Measurements from ENCODE around the gene CASK.
A peak's percentile ranks its signal among the peaks of the same experiment; 100 is the strongest.
"Not testable (repeated sequence)": the region's sequence is repeated elsewhere in the genome, so short reads cannot be mapped to it uniquely, and the experiment has no call there.

The CASK gene

DNA sequence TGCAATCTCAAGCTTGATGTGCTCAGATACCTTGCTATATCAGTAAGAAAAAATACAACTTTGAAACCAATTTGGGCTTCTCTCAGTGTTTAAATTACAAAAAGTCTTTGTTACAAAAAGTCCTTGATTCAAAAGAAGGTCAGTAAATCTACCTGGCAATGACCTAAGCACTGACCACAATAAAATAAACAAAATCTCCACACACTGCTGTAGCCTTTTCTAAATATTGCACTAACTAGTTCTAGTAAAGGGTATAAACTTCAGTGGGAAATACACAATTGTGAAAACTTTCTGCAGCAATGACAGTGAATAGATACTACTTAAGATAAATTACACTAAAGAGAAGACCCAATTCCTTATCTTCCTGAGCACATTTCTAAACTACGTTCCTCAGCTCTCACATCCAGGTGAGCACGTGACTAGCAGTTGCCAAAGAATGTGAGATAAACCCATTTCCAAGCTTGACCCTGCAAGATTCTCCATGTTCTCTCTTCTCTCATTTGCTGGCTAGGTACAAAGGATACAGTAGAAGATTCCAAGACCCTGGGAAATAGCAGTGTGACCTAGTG lies 316.0 kb downstream of the CASK start:
- no peak overlapping the region for H3K4me3 ChIP-seq (ENCODE audit: low read length)
- H3K27me3 ChIP-seq (ENCODE audit: control insufficient read depth, insufficient read depth, low read length), result no peaks in the 10 kb centered on the region
- H3K36me3 ChIP-seq (ENCODE audit: insufficient read depth, low read length), result no peaks in the 10 kb centered on the region
- H3K9me3 ChIP-seq (replicated peaks; ENCODE audit: low read length), result no peaks in the 10 kb centered on the region
- H3K9ac ChIP-seq (ENCODE audit: low read depth, low read length), result no peak overlapping the region
- H3K4me1 ChIP-seq (ENCODE audit: control insufficient read depth, insufficient read depth, low read length), result peaks cover 14% of the 10 kb centered on the region
- H3K4me2 ChIP-seq (ENCODE audit: low read length), result no peak overlapping the region

GRCh38 chrX:41606057-41606456 lies 317.3 kb downstream of the CASK start:
- H3K36me3 ChIP-seq (ENCODE audit: insufficient read depth, low read length); H3K27me3 ChIP-seq (ENCODE audit: control insufficient read depth, insufficient read depth, low read length); H3K4me3 ChIP-seq (ENCODE audit: low read length); H3K9me3 ChIP-seq (replicated peaks; ENCODE audit: low read length); H3K9ac ChIP-seq (ENCODE audit: low read depth, low read length); H3K4me2 ChIP-seq (ENCODE audit: low read length): not testable (repeated sequence)
- peaks cover 14% of the 10 kb centered on the region for H3K4me1 ChIP-seq (ENCODE audit: control insufficient read depth, insufficient read depth, low read length)

GRCh38 chrX:41604766-41605543 lies 318.4 kb downstream of the CASK start:
- Histone ChIP-seq H3K4me3 (ENCODE audit: low read length) (no peak overlapping the region), H3K4me1 (ENCODE audit: control insufficient read depth, insufficient read depth, low read length) (peaks cover 14% of the 10 kb centered on the region), H3K27me3 (ENCODE audit: control insufficient read depth, insufficient read depth, low read length) (no peaks in the 10 kb centered on the region), H3K9me3 (replicated peaks; ENCODE audit: low read length) (no peaks in the 10 kb centered on the region), H3K36me3 (ENCODE audit: insufficient read depth, low read length) (no peaks in the 10 kb centered on the region), H3K9ac (ENCODE audit: low read depth, low read length) (no peak overlapping the region), H3K4me2 (ENCODE audit: low read length) (no peak overlapping the region)

DNA sequence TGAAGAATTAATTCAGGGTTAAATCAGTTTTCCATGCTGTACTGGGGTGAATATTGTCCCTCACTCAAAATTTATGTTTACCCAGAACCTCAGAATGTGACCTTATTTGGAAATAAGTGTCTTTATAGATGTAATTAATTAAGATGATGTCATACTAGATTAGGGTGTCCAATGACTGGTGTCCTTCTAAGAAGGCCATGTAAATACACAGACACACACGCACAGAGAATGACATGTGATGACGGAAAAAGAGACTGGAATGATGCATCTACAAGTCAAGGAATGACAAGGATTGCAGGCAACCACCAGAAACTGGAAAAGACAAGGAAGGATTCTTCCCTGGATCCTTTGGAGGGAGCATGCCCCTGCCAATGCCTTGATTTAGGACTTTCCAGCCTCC lies 319.2 kb downstream of the CASK start:
- Histone ChIP-seq H3K4me3 (ENCODE audit: low read length) (no peak overlapping the region), H3K9ac (ENCODE audit: low read depth, low read length) (no peak overlapping the region), H3K4me2 (ENCODE audit: low read length) (no peak overlapping the region), H3K9me3 (replicated peaks; ENCODE audit: low read length) (no peaks in the 10 kb centered on the region), H3K27me3 (ENCODE audit: control insufficient read depth, insufficient read depth, low read length) (no peaks in the 10 kb centered on the region), H3K36me3 (ENCODE audit: insufficient read depth, low read length) (no peaks in the 10 kb centered on the region), H3K4me1 (ENCODE audit: control insufficient read depth, insufficient read depth, low read length) (peaks cover 22% of the 10 kb centered on the region)

DNA sequence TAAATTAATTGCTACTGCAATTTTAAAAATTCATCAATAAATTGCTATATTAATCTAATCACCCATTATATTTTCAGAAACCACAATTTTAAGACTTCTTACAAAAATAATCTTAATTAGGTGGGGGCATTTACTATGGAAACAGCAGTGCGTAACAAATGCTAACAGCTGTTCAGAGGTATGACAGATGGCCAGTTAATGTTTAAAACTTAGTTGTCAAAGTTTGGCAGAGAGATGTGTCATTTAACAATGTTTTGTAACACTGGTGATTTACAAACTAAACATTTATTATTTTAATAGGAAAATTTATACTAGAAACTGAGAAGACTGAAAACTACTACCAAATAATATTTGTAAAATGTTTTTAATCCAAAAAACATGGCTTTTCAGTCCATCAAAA lies 319.8 kb downstream of the CASK start:
- Histone ChIP-seq H3K4me2 (ENCODE audit: low read length) (no peak overlapping the region), H3K27me3 (ENCODE audit: control insufficient read depth, insufficient read depth, low read length) (peaks cover 3% of the 10 kb centered on the region), H3K9me3 (replicated peaks; ENCODE audit: low read length) (no peaks in the 10 kb centered on the region), H3K36me3 (ENCODE audit: insufficient read depth, low read length) (no peaks in the 10 kb centered on the region), H3K9ac (ENCODE audit: low read depth, low read length) (no peak overlapping the region), H3K4me1 (ENCODE audit: control insufficient read depth, insufficient read depth, low read length) (peaks cover 24% of the 10 kb centered on the region), H3K4me3 (ENCODE audit: low read length) (no peak overlapping the region)

- Histone ChIP-seq H3K4me3 (ENCODE audit: low read length) (no peak overlapping the region), H3K9ac (ENCODE audit: low read depth, low read length) (no peak overlapping the region), H3K27me3 (ENCODE audit: control insufficient read depth, insufficient read depth, low read length) (peaks cover 3% of the 10 kb centered on the region), H3K4me2 (ENCODE audit: low read length) (no peak overlapping the region), H3K36me3 (ENCODE audit: insufficient read depth, low read length) (no peaks in the 10 kb centered on the region), H3K4me1 (ENCODE audit: control insufficient read depth, insufficient read depth, low read length) (peaks cover 24% of the 10 kb centered on the region), H3K9me3 (replicated peaks; ENCODE audit: low read length) (no peaks in the 10 kb centered on the region)
These were observed 320.5 kb downstream of the CASK start for GRCh38 chrX:41602816-41603345.

- Histone ChIP-seq H3K27me3 (ENCODE audit: control insufficient read depth, insufficient read depth, low read length) (peaks cover 3% of the 10 kb centered on the region), H3K4me2 (ENCODE audit: low read length) (no peak overlapping the region), H3K4me3 (ENCODE audit: low read length) (no peak overlapping the region), H3K36me3 (ENCODE audit: insufficient read depth, low read length) (no peaks in the 10 kb centered on the region), H3K9me3 (replicated peaks; ENCODE audit: low read length) (no peaks in the 10 kb centered on the region), H3K9ac (ENCODE audit: low read depth, low read length) (no peak overlapping the region), H3K4me1 (ENCODE audit: control insufficient read depth, insufficient read depth, low read length) (peaks cover 28% of the 10 kb centered on the region)
These were observed 323.1 kb downstream of the CASK start for GRCh38 chrX:41600291-41600690.

DNA sequence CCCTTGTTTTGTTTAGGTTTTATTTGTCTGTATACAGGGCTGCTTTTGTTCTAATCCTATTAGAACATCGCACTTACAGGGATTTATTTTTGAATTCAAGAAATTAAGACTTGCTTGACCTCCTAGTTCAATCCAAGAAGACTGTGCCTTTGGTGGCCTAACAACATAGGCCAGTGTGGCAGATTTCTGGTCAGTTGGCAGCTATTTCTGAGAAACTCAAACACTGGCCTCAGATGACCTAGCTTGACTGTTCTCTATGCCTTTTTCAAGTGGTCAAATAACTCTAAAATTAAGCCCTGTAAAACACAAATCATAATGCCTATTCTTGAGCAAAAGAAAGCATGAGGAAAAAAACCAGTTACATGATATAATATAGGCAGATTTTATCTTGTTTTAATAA lies 323.8 kb downstream of the CASK start:
- Histone ChIP-seq H3K4me2 (ENCODE audit: low read length) (no peak overlapping the region), H3K9ac (ENCODE audit: low read depth, low read length) (peak overlapping the region; percentile 49), H3K27me3 (ENCODE audit: control insufficient read depth, insufficient read depth, low read length) (peaks cover 3% of the 10 kb centered on the region), H3K36me3 (ENCODE audit: insufficient read depth, low read length) (no peaks in the 10 kb centered on the region), H3K4me3 (ENCODE audit: low read length) (no peak overlapping the region), H3K4me1 (ENCODE audit: control insufficient read depth, insufficient read depth, low read length) (peaks cover 28% of the 10 kb centered on the region), H3K9me3 (replicated peaks; ENCODE audit: low read length) (no peaks in the 10 kb centered on the region)

GRCh38 chrX:41596596-41596995 lies 326.8 kb downstream of the CASK start:
- H3K4me2 ChIP-seq (ENCODE audit: low read length), result no peak overlapping the region
- no peaks in the 10 kb centered on the region for H3K9me3 ChIP-seq (replicated peaks; ENCODE audit: low read length)
- H3K4me3 ChIP-seq (ENCODE audit: low read length), result no peak overlapping the region
- peaks cover 14% of the 10 kb centered on the region for H3K4me1 ChIP-seq (ENCODE audit: control insufficient read depth, insufficient read depth, low read length)
- peaks cover 6% of the 10 kb centered on the region for H3K27me3 ChIP-seq (ENCODE audit: control insufficient read depth, insufficient read depth, low read length)
- H3K9ac ChIP-seq (ENCODE audit: low read depth, low read length), result no peak overlapping the region
- no peaks in the 10 kb centered on the region for H3K36me3 ChIP-seq (ENCODE audit: insufficient read depth, low read length)

GRCh38 chrX:41594634-41595033 lies 328.7 kb downstream of the CASK start:
- H3K4me3 ChIP-seq (ENCODE audit: low read length), result no peak overlapping the region
- H3K36me3 ChIP-seq (ENCODE audit: insufficient read depth, low read length), result no peaks in the 10 kb centered on the region

GRCh38 chrX:41591906-41592305 lies 331.4 kb downstream of the CASK start:
- H3K9me3 ChIP-seq (replicated peaks; ENCODE audit: low read length), result no peaks in the 10 kb centered on the region
- no peaks in the 10 kb centered on the region for H3K36me3 ChIP-seq (ENCODE audit: insufficient read depth, low read length)
- H3K9ac ChIP-seq (ENCODE audit: low read depth, low read length), result no peak overlapping the region
- H3K4me2 ChIP-seq (ENCODE audit: low read length), result no peak overlapping the region
- H3K4me3 ChIP-seq (ENCODE audit: low read length), result no peak overlapping the region
- peaks cover 8% of the 10 kb centered on the region for H3K4me1 ChIP-seq (ENCODE audit: control insufficient read depth, insufficient read depth, low read length)
- peaks cover 3% of the 10 kb centered on the region for H3K27me3 ChIP-seq (ENCODE audit: control insufficient read depth, insufficient read depth, low read length)

More at GRCh38 chrX:41594634-41595033, 328.7 kb downstream of the CASK start:
- Histone ChIP-seq H3K9me3 (replicated peaks; ENCODE audit: low read length) (no peaks in the 10 kb centered on the region), H3K4me1 (ENCODE audit: control insufficient read depth, insufficient read depth, low read length) (peaks cover 10% of the 10 kb centered on the region), H3K4me2 (ENCODE audit: low read length) (no peak overlapping the region), H3K27me3 (ENCODE audit: control insufficient read depth, insufficient read depth, low read length) (peaks cover 6% of the 10 kb centered on the region), H3K9ac (ENCODE audit: low read depth, low read length) (no peak overlapping the region)

- Histone ChIP-seq H3K4me1 (ENCODE audit: control insufficient read depth, insufficient read depth, low read length) (peaks cover 4% of the 10 kb centered on the region), H3K9me3 (replicated peaks; ENCODE audit: low read length) (no peaks in the 10 kb centered on the region), H3K27me3 (ENCODE audit: control insufficient read depth, insufficient read depth, low read length) (peaks cover 3% of the 10 kb centered on the region), H3K9ac (ENCODE audit: low read depth, low read length) (no peak overlapping the region), H3K36me3 (ENCODE audit: insufficient read depth, low read length) (no peaks in the 10 kb centered on the region), H3K4me2 (ENCODE audit: low read length) (no peak overlapping the region), H3K4me3 (ENCODE audit: low read length) (no peak overlapping the region)
These were observed 332.7 kb downstream of the CASK start for GRCh38 chrX:41590641-41591040.
